ENCODE data around the gene ITPR2. TPM values are rescaled to one million over a fixed set of nuclear protein-coding genes. Genes with fewer than 3 reads are reported as not detected.
A peak's percentile ranks its signal among the peaks of the same experiment; 100 is the strongest.

ITPR2 gene
- total RNA-seq, 1 donor from 2014 or later = 16.7 TPM

DNA sequence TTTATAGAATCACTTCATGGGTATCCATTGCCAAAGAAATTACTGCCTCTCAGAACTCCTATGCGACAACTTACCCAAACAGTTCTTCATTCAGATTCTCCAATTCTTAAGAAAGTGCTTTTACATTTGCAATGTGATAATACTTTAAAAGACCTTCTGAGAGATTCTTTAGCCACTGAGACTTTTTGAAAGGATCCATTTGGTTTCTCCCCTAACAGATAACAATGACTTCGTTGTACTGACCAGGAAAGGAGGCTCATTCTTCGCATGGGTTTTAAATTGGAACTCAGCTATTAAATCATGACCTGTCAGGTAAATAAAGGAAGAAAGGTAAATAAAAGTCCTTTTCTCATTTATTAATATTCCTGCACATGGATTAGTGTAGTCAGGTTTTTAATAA lies 14.8 kb downstream of the ITPR2 start:
- no peak overlapping the region for H3K4me3 Mint-ChIP-seq
- H3K9me3 Mint-ChIP-seq = no peaks in the 10 kb centered on the region
- peak overlapping the region; percentile 9 for H3K27ac Mint-ChIP-seq (ENCODE audit: unreplicated experiment)
- TF ChIP-seq CTCF (conservative IDR thresholded peaks at IDR 0.05) = no peak
- no peaks in the 10 kb centered on the region for H3K27me3 Mint-ChIP-seq (ENCODE audit: low read depth)
- H3K4me1 Mint-ChIP-seq = peaks cover 38% of the 10 kb centered on the region
- no peak for DNase-seq (ENCODE audit: low read depth, low spot score)
- no peaks in the 10 kb centered on the region for H3K36me3 Mint-ChIP-seq (ENCODE audit: low read depth)

DNA sequence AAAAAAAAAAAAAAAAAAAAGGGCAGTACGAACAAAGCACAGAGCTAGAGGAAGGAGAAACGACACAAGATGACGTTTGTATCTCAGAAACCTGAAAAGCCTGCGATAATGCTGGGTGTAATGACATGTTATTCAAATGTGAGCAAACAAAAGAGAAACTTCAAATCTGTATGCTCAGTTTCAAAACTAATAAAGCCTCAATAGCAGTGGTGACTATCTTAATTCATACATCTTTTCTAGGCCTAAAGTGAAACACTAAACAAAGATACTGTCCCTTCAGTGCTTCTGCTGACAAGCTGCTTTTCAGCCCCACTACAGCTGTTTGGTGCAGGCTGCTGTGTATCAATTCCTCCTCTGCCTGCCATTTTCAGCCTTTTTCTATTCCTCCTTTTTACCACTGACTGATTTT lies 15.8 kb downstream of the ITPR2 start:
- TF ChIP-seq CTCF (conservative IDR thresholded peaks at IDR 0.05) = no peak
- peak overlapping the region; percentile 51 for H3K27ac Mint-ChIP-seq (ENCODE audit: unreplicated experiment)
- no peak for DNase-seq (ENCODE audit: low read depth, low spot score)
- peaks cover 36% of the 10 kb centered on the region for H3K4me1 Mint-ChIP-seq
- H3K9me3 Mint-ChIP-seq = no peaks in the 10 kb centered on the region
- H3K27me3 Mint-ChIP-seq (ENCODE audit: low read depth) = no peaks in the 10 kb centered on the region
- no peaks in the 10 kb centered on the region for H3K36me3 Mint-ChIP-seq (ENCODE audit: low read depth)
- peak overlapping the region; percentile 8 for H3K4me3 Mint-ChIP-seq

- H3K4me1 Mint-ChIP-seq = peaks cover 41% of the 10 kb centered on the region
- H3K4me3 Mint-ChIP-seq = no peak overlapping the region
- no peak for TF ChIP-seq CTCF (conservative IDR thresholded peaks at IDR 0.05)
- H3K9me3 Mint-ChIP-seq = no peaks in the 10 kb centered on the region
- no peaks in the 10 kb centered on the region for H3K36me3 Mint-ChIP-seq (ENCODE audit: low read depth)
- H3K27me3 Mint-ChIP-seq (ENCODE audit: low read depth) = no peaks in the 10 kb centered on the region
- no peak overlapping the region for H3K27ac Mint-ChIP-seq (ENCODE audit: unreplicated experiment)
- DNase-seq (ENCODE audit: low read depth, low spot score) = no peak
Observed at GRCh38 chr12:26813812-26814211, 19.2 kb downstream of the ITPR2 start.

DNA sequence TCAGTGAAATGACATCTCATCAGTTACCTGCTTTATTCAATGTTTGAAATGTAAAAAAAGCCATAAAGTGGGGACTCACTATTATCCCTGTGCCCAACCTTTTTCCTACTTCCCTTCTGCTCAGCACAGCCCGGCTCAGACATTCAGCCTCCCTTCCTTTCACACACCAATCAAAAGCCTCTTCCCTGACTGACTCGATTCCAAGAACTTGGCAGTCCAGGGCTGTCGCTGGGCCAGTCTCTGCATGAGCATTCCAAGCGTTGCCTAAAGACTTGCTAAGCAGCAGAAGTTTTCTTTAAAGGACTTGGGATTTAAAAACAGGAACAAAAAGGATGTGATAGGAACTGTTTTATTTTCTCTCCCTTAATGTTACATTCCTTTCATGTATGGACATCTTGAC lies 22.7 kb downstream of the ITPR2 start:
- TF ChIP-seq CTCF (conservative IDR thresholded peaks at IDR 0.05) = no peak
- peaks cover 15% of the 10 kb centered on the region for H3K4me1 Mint-ChIP-seq
- DNase-seq (ENCODE audit: low read depth, low spot score) = no peak
- no peaks in the 10 kb centered on the region for H3K36me3 Mint-ChIP-seq (ENCODE audit: low read depth)
- H3K27ac Mint-ChIP-seq (ENCODE audit: unreplicated experiment) = peak overlapping the region; percentile 71
- no peaks in the 10 kb centered on the region for H3K9me3 Mint-ChIP-seq
- H3K4me3 Mint-ChIP-seq = no peak overlapping the region
- no peaks in the 10 kb centered on the region for H3K27me3 Mint-ChIP-seq (ENCODE audit: low read depth)

GRCh38 chr12:26809611-26810285 lies 23.2 kb downstream of the ITPR2 start:
- H3K36me3 Mint-ChIP-seq (ENCODE audit: low read depth) = no peaks in the 10 kb centered on the region
- peak overlapping the region; percentile 48 for H3K27ac Mint-ChIP-seq (ENCODE audit: unreplicated experiment)
- no peaks in the 10 kb centered on the region for H3K9me3 Mint-ChIP-seq
- TF ChIP-seq CTCF (conservative IDR thresholded peaks at IDR 0.05) = no peak
- H3K27me3 Mint-ChIP-seq (ENCODE audit: low read depth) = no peaks in the 10 kb centered on the region
- DNase-seq (ENCODE audit: low read depth, low spot score) = no peak
- peaks cover 15% of the 10 kb centered on the region for H3K4me1 Mint-ChIP-seq
- no peak overlapping the region for H3K4me3 Mint-ChIP-seq
